Kidney tubule cell (primary cell): Measurements from ENCODE around the gene ITPR2.

Source experiments
- DNase-seq: peaks from one replicate; pipeline ENCODE4 v3.0.0-alpha.2; 2018; ENCODE audit warnings: low spot score

Gene ITPR2

DNA sequence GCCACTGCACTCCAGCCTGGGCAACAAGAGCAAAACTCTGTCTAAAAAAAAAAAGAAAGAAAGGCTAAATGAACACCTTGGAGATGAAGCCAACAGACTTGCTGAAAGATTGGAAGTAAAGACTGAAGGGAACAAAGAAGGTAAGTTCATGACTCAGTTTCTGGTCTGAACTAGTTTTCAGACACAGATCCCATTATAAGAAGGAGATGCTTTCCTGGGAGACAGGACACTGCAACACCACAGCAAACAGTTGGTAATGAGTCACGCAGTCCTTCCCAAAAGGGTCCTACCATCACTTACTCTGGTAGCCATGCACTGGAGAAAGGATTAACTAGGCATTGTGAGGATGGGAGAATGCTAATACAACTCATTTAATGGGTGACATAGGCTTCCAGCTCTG, 540.4 kb downstream of the ITPR2 start:
- DNase-seq: peak; percentile 42

GRCh38 chr12:26290565-26290964, 542.4 kb downstream of the ITPR2 start:
- DNase-seq: no peak

DNA sequence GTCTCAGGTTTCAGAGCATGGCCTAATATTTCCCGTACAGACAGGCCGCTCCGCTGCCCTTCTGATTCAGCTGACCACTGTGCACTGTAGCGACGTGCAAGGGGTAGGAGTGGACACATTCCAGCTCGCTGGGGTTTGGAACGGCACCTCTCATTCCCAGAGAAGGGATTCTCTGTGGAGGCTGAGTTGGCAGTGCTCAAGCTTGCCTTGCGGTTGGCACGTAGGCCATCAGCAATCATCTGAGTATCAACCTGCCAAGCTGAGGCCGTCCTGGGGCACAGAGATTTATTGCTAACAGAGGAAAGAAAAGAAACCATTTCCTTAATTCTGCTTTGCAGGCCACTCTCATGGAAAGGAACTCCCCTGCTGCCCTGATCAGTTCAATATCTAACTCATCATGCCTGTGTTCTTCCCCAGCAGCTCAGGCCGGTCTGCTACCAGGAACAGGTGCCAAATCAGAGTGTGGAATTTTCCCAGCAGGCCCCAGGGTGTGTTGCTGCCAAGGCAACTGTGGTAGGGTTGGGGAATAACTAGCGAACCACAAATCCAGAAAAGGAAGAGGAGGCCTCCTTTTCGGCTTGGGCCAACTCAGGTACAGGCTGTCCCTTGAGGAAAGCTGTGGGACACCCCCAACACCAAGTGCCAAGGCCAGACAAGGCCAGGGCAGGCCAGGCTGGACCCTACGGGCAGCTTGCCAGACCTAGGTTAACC, 545.2 kb downstream of the ITPR2 start:
- DNase-seq: peak; percentile 96
